Measurements from ENCODE around the gene ARL2BP.

Gene ARL2BP

GRCh38 chr16:57284209-57284951 is 39.3 kb downstream of the ARL2BP start, which contains the start of gene PLLP:
Gene PLLP (minus strand): TSS chr16:57284672. CDS start chr16:57284540, 132 bp downstream.
- peak; percentile 32 for DNase-seq

- no peak for DNase-seq
Observed at GRCh38 chr16:57284952-57285363, 39.9 kb downstream of the ARL2BP start.

- DNase-seq = no peak
Observed at GRCh38 chr16:57285379-57285778, 40.3 kb downstream of the ARL2BP start.

GRCh38 chr16:57289391-57290257 is 44.6 kb downstream of the ARL2BP start:
- DNase-seq = no peak

GRCh38 chr16:57297856-57298255 is 52.8 kb downstream of the ARL2BP start:
- no peak for DNase-seq

- DNase-seq = no peak
Observed at GRCh38 chr16:57299009-57299718, 54.1 kb downstream of the ARL2BP start.

GRCh38 chr16:57299719-57300386 is 54.8 kb downstream of the ARL2BP start:
- DNase-seq = peak; percentile 80

GRCh38 chr16:57300387-57301125 is 55.5 kb downstream of the ARL2BP start:
- DNase-seq = peak; percentile 98

GRCh38 chr16:57301126-57301817 is 56.2 kb downstream of the ARL2BP start:
- no peak for DNase-seq

All from activated T-cell treated with anti-CD3 and anti-CD28 coated beads for 4 hours (primary cell).